ENCODE data around the gene TMCO4. TPM values are rescaled to one million over a fixed set of nuclear protein-coding genes. Genes with fewer than 3 reads are reported as not detected.
A peak's percentile ranks its signal among the peaks of the same experiment; 100 is the strongest.

The TMCO4 gene
- total RNA-seq, 2 donors from 2014 or later, result 9.0 to 10.1 TPM

DNA sequence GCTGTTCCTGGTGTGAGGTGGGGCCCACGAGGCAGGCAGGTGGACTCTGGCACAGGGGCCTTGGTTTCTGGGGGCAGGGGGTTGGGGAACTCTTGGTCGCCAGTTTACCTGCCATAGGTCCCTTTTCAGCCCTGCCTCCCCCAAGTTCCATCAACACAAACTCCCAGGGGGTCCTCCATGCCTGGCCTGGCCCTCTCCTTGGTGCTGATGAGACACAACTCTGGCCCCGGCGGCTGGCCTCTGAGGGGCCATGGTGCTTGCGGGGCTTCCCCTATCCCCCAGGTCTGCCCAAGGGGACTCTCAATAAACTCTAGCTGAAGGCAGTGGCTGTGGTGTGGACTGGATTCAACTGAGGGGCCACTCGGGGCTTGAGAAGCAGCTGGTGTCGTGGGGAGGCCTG is 119.1 kb downstream of the TMCO4 start:
- ATAC-seq (no peak), DNase-seq (no peak)
- intact Hi-C loops (cut with DNase I), result no loop called here

GRCh38 chr1:19679691-19680090 is 120.0 kb downstream of the TMCO4 start:
- intact Hi-C loops (cut with DNase I), result no loop called here
- no peak for DNase-seq
- ATAC-seq, result no peak

- DNase-seq, result no peak
- intact Hi-C loops (cut with DNase I), result no loop called here
- no peak for ATAC-seq
Measured at GRCh38 chr1:19678931-19679453, 120.7 kb downstream of the TMCO4 start.

DNA sequence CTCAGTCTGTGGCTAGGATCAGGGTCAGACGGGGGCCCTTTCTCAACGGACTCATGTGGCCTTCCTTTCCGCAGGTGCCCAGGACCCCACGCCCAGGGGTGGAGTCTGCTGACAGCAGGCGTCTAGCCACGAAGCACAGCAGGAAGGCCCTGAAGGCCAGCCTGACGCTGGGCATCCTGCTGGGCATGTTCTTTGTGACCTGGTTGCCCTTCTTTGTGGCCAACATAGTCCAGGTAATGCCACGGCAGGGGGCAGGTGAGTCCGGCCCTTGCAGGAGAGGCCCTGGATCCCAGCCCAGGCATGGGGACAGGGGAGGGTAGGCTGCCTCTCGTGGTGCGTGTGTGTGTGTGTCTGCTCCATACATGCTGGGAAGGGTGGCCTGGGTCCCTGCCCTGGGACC is 121.2 kb downstream of the TMCO4 start:
- DNase-seq, result no peak
- no peak for ATAC-seq

GRCh38 chr1:19676438-19676922 is 123.2 kb downstream of the TMCO4 start:
- ATAC-seq (peak; percentile 86 to 89), DNase-seq (peak; percentile 83)
- intact Hi-C loops (cut with DNase I), result no loop called here

More for the DNA sequence above, 121.2 kb downstream of the TMCO4 start:
- intact Hi-C loops (cut with DNase I), result no loop called here

DNA sequence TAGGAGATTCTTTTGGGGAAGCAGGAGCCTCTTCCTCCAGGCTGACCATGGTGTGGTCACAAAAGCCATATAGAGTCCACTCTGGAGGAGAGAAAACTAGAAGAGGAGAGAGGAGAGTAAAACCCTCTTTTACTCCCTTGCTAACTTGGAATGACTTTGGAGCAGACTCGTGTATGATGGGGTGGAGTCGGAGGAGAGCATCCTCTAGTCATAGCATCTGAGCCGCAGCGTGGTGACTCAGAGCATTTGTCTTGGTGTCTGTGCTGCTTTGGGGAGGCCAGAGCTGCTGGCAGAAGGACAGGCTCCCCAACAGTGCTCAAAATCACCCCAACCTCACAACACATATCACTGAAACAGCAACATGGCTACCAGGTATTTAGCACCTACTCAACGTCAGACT is 123.9 kb downstream of the TMCO4 start:
- ATAC-seq, result no peak
- intact Hi-C loops (cut with DNase I), result no loop called here
- DNase-seq, result no peak

- no peak for ATAC-seq
- intact Hi-C loops (cut with DNase I), result no loop called here
- no peak for DNase-seq
Measured at GRCh38 chr1:19672237-19672636, 127.5 kb downstream of the TMCO4 start.

DNA sequence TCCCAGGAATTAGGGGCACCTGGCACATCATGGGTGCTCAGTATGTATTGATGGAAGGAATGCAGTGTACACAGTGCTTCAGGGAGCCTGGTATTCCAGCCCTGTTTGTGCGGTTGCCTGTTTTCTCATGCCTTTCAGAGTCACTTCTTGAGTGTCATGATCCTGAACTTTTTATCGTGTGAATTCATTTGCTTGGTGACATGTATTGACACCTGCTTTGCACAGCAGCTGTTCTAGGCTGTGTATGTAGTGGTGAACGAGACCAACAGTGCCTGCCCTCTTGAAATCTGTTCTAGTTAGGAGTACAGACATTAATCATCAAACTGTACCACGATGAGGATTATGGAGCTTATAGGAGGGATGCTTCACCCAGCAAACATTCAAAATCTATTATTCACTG is 128.9 kb downstream of the TMCO4 start:
- intact Hi-C loops (cut with DNase I), result no loop called here
- no peak for DNase-seq
- ATAC-seq, result no peak

DNA sequence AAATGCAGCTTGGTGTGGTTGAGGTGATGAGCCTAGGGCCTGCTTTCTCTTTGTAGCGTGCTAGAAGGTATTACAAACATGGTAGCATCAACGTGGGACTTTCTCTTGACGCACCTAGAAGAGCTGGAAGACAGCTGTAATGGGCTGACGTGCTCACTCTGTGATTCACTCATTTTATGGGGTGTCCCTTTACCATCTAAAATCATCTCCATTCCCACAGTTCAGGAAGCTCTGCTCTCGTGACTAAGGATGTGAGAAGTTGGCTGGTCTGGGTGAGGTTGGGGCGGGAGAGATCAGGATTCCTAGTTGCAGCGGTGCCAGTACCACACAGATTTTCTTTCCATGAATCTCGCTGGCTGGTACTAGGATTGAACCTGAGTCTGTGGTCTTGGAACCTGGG is 130.8 kb downstream of the TMCO4 start:
- intact Hi-C loops (cut with DNase I), result no loop called here
- DNase-seq (no peak), ATAC-seq (no peak)

- intact Hi-C loops (cut with DNase I), result no loop called here
- no peak for ATAC-seq
- no peak for DNase-seq
Measured at GRCh38 chr1:19665496-19666465, 133.9 kb downstream of the TMCO4 start.

DNA sequence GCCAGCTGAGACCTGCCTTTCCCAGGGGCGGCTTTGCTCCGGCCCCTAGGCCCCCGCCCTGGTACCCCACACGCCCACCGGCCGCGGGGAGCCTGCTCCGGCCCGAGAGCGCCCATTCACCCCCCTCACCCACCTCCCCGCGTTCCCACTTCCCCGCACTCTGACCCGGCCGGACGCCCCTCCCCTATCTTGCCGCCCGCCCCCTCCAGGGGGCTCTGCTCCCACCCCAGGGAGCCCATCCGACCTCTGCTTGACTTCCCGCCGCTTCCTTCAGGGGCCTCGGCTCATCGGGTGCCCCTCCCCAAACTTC is 134.6 kb downstream of the TMCO4 start:
- intact Hi-C loops (cut with DNase I), result no loop called here
- DNase-seq (no peak), ATAC-seq (no peak)

DNA sequence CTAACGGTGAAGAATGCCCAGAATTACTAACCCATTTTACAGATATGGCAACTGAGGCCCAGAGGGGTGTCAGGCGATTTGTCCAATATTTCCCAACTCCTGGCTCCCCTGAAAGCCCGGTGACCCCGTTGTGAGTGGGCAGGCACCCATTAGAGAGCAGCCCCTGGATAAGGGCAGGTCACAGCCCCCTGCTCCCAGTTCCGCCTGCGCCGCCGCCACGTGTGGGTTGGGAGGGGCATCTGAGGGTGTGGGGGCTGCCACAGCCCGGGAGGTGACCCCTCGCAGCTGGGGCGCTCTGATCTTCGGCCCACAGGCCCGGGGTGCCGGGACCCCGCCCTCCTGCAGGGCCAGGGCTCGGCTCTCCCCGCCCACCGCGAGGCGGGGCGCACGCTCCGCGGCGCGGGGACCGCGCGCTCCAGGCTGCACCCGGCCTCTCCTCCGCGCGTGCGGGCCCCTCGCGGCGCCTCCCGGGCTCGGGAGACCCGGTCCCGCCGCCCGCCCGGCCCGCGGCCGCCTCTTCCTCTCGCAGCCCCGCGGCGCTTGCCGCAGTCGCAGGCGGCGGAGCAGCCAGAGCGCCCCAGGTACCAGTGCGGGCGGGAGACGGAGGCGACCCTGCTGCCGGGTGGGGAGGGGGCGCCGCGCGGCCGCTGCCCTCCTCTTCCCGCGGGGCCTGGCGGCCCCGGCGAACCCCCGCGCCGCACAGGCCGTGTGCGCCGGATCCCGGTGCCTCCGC is 135.1 kb downstream of the TMCO4 start, which contains the start of gene HTR6:
Gene HTR6 (plus strand): TSS at position 423 of the 733 bp plus-strand sequence. CDS start 879 bp downstream, outside the sequence.
- intact Hi-C loops (cut with DNase I), result loop anchor here in 1 of 2 donors (5.0 kb wide), 1 partner anchor 38 kb away; no protein-coding TSS in a partner anchor
- DNase-seq, result no peak
- ATAC-seq, result no peak

- DNase-seq (no peak), ATAC-seq (no peak)
- intact Hi-C loops (cut with DNase I), result loop anchor here (2.0 to 5.0 kb wide), 2 partner anchors 40 to 42 kb away; no protein-coding TSS in a partner anchor
Measured at GRCh38 chr1:19662313-19662712, 137.4 kb downstream of the TMCO4 start.

GRCh38 chr1:19661721-19662228 is 137.9 kb downstream of the TMCO4 start:
- DNase-seq (no peak), ATAC-seq (no peak)
- intact Hi-C loops (cut with DNase I), result loop anchor here (2.0 to 5.0 kb wide), 2 partner anchors 41 to 43 kb away; no protein-coding TSS in a partner anchor

GRCh38 chr1:19658186-19658585 is 141.5 kb downstream of the TMCO4 start:
- no peak for ATAC-seq
- intact Hi-C loops (cut with DNase I), result loop anchor here (10.0 kb wide), 3 partner anchors 173 to 403 kb away; partner anchors contain the start of genes CAPZB (in 1 of the 2), EMC1 (in 1 of the 2) and MRTO4 (in 1 of the 2)
- no peak for DNase-seq

DNA sequence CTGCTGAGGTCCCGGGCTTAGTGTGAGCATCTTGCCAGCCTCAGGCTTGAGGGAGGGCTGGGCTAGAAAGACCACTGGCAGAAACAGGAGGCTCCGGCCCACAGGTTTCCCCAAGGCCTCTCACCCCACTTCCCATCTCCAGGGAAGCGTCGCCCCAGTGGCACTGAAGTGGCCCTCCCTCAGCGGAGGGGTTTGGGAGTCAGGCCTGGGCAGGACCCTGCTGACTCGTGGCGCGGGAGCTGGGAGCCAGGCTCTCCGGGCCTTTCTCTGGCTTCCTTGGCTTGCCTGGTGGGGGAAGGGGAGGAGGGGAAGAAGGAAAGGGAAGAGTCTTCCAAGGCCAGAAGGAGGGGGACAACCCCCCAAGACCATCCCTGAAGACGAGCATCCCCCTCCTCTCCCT is 142.2 kb downstream of the TMCO4 start:
- no peak for DNase-seq
- intact Hi-C loops (cut with DNase I), result loop anchor here (10.0 kb wide), 3 partner anchors 173 to 403 kb away; partner anchors contain the start of genes CAPZB (in 1 of the 2), EMC1 (in 1 of the 2) and MRTO4 (in 1 of the 2)
- no peak for ATAC-seq

DNA sequence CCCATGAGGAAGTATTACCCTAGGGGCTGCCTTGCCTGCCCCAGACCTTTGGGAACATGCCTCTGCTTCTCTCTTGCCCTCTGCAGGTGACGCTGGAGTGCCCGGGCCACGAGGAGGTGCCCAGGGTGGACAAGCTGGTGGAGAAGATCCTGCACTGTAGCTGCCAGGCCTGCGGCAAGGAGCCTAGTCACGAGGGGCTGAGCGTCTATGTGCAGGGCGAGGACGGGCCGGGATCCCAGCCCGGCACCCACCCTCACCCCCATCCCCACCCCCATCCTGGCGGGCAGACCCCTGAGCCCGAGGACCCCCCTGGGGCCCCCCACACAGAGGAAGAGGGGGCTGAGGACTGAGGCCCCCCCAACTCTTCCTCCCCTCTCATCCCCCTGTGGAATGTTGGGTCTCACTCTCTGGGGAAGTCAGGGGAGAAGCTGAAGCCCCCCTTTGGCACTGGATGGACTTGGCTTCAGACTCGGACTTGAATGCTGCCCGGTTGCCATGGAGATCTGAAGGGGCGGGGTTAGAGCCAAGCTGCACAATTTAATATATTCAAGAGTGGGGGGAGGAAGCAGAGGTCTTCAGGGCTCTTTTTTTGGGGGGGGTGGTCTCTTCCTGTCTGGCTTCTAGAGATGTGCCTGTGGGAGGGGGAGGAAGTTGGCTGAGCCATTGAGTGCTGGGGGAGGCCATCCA is 142.8 kb downstream of the TMCO4 start:
- no peak for ATAC-seq
- no peak for DNase-seq
- intact Hi-C loops (cut with DNase I), result loop anchor here (10.0 kb wide), 3 partner anchors 172 to 402 kb away; partner anchors contain the start of genes CAPZB (in 1 of the 2), EMC1 (in 1 of the 2) and MRTO4 (in 1 of the 2)

GRCh38 chr1:19656134-19656779 is 143.5 kb downstream of the TMCO4 start:
- ATAC-seq (no peak), DNase-seq (no peak)
- intact Hi-C loops (cut with DNase I), result loop anchor here (10.0 kb wide), 3 partner anchors 171 to 401 kb away; partner anchors contain the start of genes CAPZB (in 1 of the 2), EMC1 (in 1 of the 2) and MRTO4 (in 1 of the 2)
